HCT116 (cell line): ENCODE results near the gene FAM72D. TPM values are rescaled to one million over a fixed set of nuclear protein-coding genes. Genes with fewer than 3 reads are reported as not detected.
"Not testable (repeated sequence)": the region's sequence is repeated elsewhere in the genome, so short reads cannot be mapped to it uniquely, and the experiment has no call there.

Experiments
- ATAC-seq: fragments of 200-7000 bp; cut with Tn5 transposase; 2 replicates; pipeline ENCODE4 v1.9.1; 2020; ENCODE audit warnings: mild to moderate bottlenecking, moderate library complexity
- BruUV-seq: library from RNA; stranded (reverse); fragments of 400-500 nt; replicated peaks from 2 replicates; lab custom pipeline; 2021; lab: Mats Ljungman, UMichigan
- CTCF ChIA-PET: fragments of 300-600 bp; sonication (Branson Sonifier 250); formaldehyde crosslinking; loops from one replicate; lab custom pipeline; 2021; ENCODE audit warnings: antibody characterized with exemption; lab: Charles Lee
- POLR2A ChIA-PET: fragments of 300-600, 350-600 bp; sonication (Branson Sonifier 250); formaldehyde crosslinking; loops from one replicate; lab custom pipeline; 2021; ENCODE audit warnings: antibody characterized with exemption; lab: Charles Lee
- RAD21 ChIA-PET, 2 experiments: fragments of 300-600 bp; sonication (Branson Sonifier 250); formaldehyde crosslinking; loops; one replicate each; lab custom pipeline; 2023; ENCODE audit warnings: low total read pairs in 2 of 2; ENCODE audit not compliant: uncharacterized antibody in 2 of 2, unreplicated experiment in 2 of 2, low non-redundant PET in 1 of 2; lab: Charles Lee
- DNase-seq: peaks from one replicate; pipeline ENCODE4 v3.0.0-alpha.2; 2010; ENCODE audit warnings: low read depth, low spot score
- H2AFZ ChIP-seq: fragments of 200-600 bp; shearing (Covaris generic), sonication (generic); 2 replicates; pipeline ENCODE4 v1.6.1; 2017; ENCODE audit warnings: low read depth, mixed run types, mixed read lengths, antibody characterized with exemption, low read length; ENCODE audit not compliant: poor library complexity, severe bottlenecking
- H3K27ac ChIP-seq: 2 replicates; pipeline ENCODE4 v1.5.1; 2012; ENCODE audit warnings: low read depth, low read length
- H3K27me3 ChIP-seq: fragments of 200-600 bp; sonication (generic); 2 replicates; pipeline ENCODE4 v1.6.1; 2016; ENCODE audit warnings: mixed run types, low read length, mixed read lengths; ENCODE audit not compliant: insufficient read depth
- H3K36me3 ChIP-seq, 2 experiments: fragments of 200-500 bp in 1 of 2; fragments of 200-600 bp in 1 of 2; sonication (Bioruptor generic) in 1 of 2; sonication (generic) in 1 of 2; 2 replicates each; pipeline versions ENCODE4 v1.5.1 to v1.6.1; 2014 to 2016; ENCODE audit warnings: low read length in 2 of 2, inconsistent platforms in 1 of 2, mixed read lengths in 1 of 2, mixed run types in 1 of 2; ENCODE audit not compliant: insufficient read depth in 2 of 2, control insufficient read depth in 1 of 2
- H3K4me1 ChIP-seq, 2 experiments: fragments of 200-600 bp in 1 of 2; sonication (generic) in 1 of 2; 2 replicates each; pipeline versions ENCODE4 v1.5.1 to v1.6.1; 2012 to 2017; ENCODE audit warnings: low read length in 2 of 2, inconsistent platforms in 1 of 2, mild to moderate bottlenecking in 1 of 2, mixed read lengths in 1 of 2, mixed run types in 1 of 2, moderate library complexity in 1 of 2; ENCODE audit not compliant: insufficient read depth in 2 of 2, control insufficient read depth in 1 of 2
- H3K4me2 ChIP-seq: fragments of 200-600 bp; sonication (generic); 2 replicates; pipeline ENCODE4 v1.6.1; 2017; ENCODE audit warnings: mixed run types, low read length, mixed read lengths
- H3K4me3 ChIP-seq, 2 experiments: fragments of 200-600 bp in 1 of 2; sonication (generic) in 1 of 2; replicated peaks in 1 of 2; 2 replicates each; pipeline ENCODE4 v1.5.1; 2011 to 2016; ENCODE audit warnings: low read length in 2 of 2, control low read depth in 1 of 2, low read depth in 1 of 2, mild to moderate bottlenecking in 1 of 2, mixed read lengths in 1 of 2, mixed run types in 1 of 2
- H3K79me2 ChIP-seq: fragments of 200-600 bp; sonication (generic); 2 replicates; pipeline ENCODE4 v1.6.1; 2017; ENCODE audit warnings: mild to moderate bottlenecking, mixed run types, low read length, moderate library complexity, mixed read lengths; ENCODE audit not compliant: insufficient read depth
- H3K9ac ChIP-seq: fragments of 200-600 bp; sonication (generic); 2 replicates; pipeline ENCODE4 v1.6.1; 2016; ENCODE audit warnings: low read length, mixed read lengths
- H3K9me2 ChIP-seq: fragments of 200-600 bp; sonication (generic), shearing (Covaris generic); 2 replicates; pipeline ENCODE4 v1.6.1; 2017; ENCODE audit warnings: mixed run types, mild to moderate bottlenecking, moderate library complexity; ENCODE audit not compliant: insufficient read depth
- H3K9me3 ChIP-seq, 2 experiments: fragments of 200-500 bp in 1 of 2; fragments of 200-600 bp in 1 of 2; sonication (Bioruptor generic) in 1 of 2; sonication (generic) in 1 of 2; 2 replicates each; pipeline ENCODE4 v1.6.1; 2014 to 2017; ENCODE audit warnings: low read length in 2 of 2, mixed read lengths in 2 of 2, inconsistent platforms in 1 of 2, low read depth in 1 of 2, mild to moderate bottlenecking in 1 of 2, mixed run types in 1 of 2, moderate library complexity in 1 of 2; ENCODE audit not compliant: control insufficient read depth in 1 of 2, insufficient read depth in 1 of 2
- H4K20me1 ChIP-seq: fragments of 200-600 bp; sonication (generic), shearing (Covaris generic); 2 replicates; pipeline ENCODE4 v1.6.1; 2017; ENCODE audit warnings: mixed run types, mild to moderate bottlenecking, moderate library complexity; ENCODE audit not compliant: insufficient read depth
- intact Hi-C: fragments of 100-400 bp; cut with micrococcal nuclease; formaldehyde crosslinking; loops from 2 replicates; pipeline ENCODE4 v1.10.0; 2022
- total RNA-seq: library from RNA; stranded (reverse); gene quantifications from one replicate; pipeline ENCODE4 v1.2.1, GENCODE V29; 2021; ENCODE audit not compliant: unreplicated experiment

The FAM72D gene
- total RNA-seq, 1 experiment from 2014 or later = 16.3 TPM

GRCh38 chr1:145079737-145080136 is 16.0 kb upstream of the FAM72D start:
- POLR2A ChIA-PET, H3K79me2 ChIP-seq, H3K4me1 ChIP-seq, H3K4me2 ChIP-seq, H3K36me3 ChIP-seq, H3K27ac ChIP-seq, ATAC-seq, H3K9me3 ChIP-seq, H3K9ac ChIP-seq, H3K27me3 ChIP-seq, H4K20me1 ChIP-seq, BruUV-seq, intact Hi-C loops, RAD21 ChIA-PET, H3K4me3 ChIP-seq, H2AFZ ChIP-seq, CTCF ChIA-PET, H3K9me2 ChIP-seq, DNase-seq: not testable (repeated sequence)

- BruUV-seq, H3K9me2 ChIP-seq, intact Hi-C loops: not testable (repeated sequence)
Measured at GRCh38 chr1:145080193-145080592, 15.6 kb upstream of the FAM72D start.

DNA sequence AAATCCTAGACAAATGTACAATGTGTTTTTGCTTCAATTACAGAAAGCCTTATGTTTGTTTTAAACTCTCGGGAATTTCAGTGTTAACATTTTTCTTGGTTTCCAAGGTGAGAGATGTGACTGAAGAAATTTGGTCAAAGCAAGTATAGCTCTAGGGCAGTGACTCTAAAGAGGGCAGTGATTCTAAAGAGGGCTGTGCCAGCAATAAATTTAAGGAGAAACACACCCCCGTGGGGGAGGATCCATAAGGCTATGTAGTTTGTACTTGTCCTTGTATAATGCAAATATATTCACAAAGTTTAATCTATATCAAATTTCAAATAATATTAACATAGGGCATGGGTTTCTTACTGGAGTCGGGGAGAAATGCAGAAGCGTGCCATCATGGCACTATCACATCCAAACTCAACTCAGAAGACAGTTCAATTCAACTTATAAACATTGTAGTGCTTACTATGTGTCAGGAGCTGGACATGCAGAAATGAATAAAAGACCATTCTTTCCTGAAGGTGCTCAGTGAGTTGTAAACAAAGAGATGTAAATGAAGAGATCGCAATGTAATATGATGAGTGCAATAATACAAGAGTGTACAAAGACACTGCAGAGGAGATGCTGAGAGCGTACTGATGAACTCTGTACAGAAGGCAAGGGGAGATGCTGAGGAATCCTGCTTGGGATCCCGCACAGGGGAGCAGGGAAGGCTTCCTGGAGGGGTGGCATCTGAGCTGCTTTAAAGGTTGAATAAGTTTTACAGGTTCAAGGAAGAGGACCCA is 13.1 kb upstream of the FAM72D start:
- BruUV-seq, CTCF ChIA-PET, H3K36me3 ChIP-seq, H3K9me3 ChIP-seq, H3K9ac ChIP-seq, POLR2A ChIA-PET, H3K27me3 ChIP-seq, H3K4me2 ChIP-seq, ATAC-seq, DNase-seq, H3K27ac ChIP-seq, H3K79me2 ChIP-seq, H3K9me2 ChIP-seq, RAD21 ChIA-PET, H2AFZ ChIP-seq, H3K4me3 ChIP-seq, H4K20me1 ChIP-seq, H3K4me1 ChIP-seq, intact Hi-C loops: not testable (repeated sequence)

More at GRCh38 chr1:145080193-145080592, 15.6 kb upstream of the FAM72D start:
- H4K20me1 ChIP-seq, POLR2A ChIA-PET, RAD21 ChIA-PET, H3K79me2 ChIP-seq, H3K4me2 ChIP-seq, H3K4me1 ChIP-seq, H3K27ac ChIP-seq, DNase-seq, H3K9ac ChIP-seq, ATAC-seq, H2AFZ ChIP-seq, H3K4me3 ChIP-seq, H3K36me3 ChIP-seq, H3K9me3 ChIP-seq, CTCF ChIA-PET, H3K27me3 ChIP-seq: not testable (repeated sequence)

DNA sequence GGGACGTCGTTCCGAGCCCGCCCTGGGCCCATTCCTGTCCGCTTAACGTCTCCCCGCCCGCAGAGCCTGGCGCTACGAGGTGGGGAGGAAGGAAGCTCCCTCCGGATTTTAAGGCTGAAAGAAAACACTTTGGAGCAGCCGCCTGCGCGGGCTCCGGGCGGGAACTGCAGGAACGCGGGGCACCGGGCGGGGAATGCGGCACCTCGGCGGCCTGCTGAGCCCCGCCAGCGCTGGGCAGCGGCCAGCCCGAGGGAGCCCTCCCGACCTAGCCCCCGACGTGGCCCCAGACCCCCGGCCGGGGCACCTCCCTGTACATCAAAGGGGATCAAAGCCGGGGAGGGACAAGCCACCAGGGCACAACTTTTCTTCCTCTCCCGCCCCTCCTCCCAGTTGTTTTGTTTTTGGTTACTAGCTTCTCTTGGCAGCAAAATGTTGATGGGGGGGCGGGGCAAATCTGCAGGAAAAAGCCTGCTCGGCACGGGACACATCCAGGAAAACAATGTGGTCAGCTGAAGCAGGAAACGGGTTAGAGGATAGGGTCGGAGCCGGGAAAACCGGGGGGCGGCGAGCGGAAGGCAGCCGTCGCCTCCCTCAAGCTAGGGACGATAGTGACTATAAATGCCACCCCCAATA is 2.1 kb upstream of the FAM72D start:
- H3K27me3 ChIP-seq, H3K9me3 ChIP-seq, H3K27ac ChIP-seq, BruUV-seq, DNase-seq, POLR2A ChIA-PET, H3K9me2 ChIP-seq, ATAC-seq, RAD21 ChIA-PET, H2AFZ ChIP-seq, H3K36me3 ChIP-seq, H3K4me1 ChIP-seq, H3K79me2 ChIP-seq, H4K20me1 ChIP-seq, intact Hi-C loops, CTCF ChIA-PET: not testable (repeated sequence)
- H3K4me3 ChIP-seq = peak overlapping the region; percentile 30 to 34
- peak overlapping the region; percentile 32 for H3K9ac ChIP-seq
- H3K4me2 ChIP-seq = peak overlapping the region; percentile 44
